Measurements from ENCODE around the gene EBLN1.

EBLN1 gene

DNA sequence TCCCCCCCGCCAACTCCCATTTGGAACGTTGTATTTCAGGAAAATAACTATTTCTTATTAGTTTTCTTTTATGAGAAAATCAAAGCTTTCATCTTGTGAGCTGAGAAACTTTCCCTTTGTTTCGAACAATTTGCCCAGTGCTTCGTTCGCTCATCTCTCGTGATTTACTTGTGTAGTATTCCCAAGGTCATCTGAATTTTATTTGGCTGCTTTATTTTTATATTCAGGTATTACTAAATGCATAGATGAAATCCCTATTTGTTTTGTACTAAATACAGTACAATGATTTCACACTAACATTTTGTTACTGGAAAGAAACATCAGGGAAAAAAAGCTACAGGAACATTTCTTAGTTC lies 12.0 kb upstream of the EBLN1 start:
- peak overlapping the region; percentile 50 for H3K4me3 ChIP-seq (replicated peaks; ENCODE audit: insufficient read depth, low read length)
- H3K27ac ChIP-seq (replicated peaks): peak overlapping the region; percentile 86; the same call in 1 of the 2 replicates
- TF ChIP-seq POLR2AphosphoS5 (IDR thresholded peaks at IDR 0.05; ENCODE audit: low read depth): no peak
- no peaks in the 10 kb centered on the region for H3K27me3 ChIP-seq (ENCODE audit: insufficient read depth, poor library complexity, severe bottlenecking)
- DNase-seq (ENCODE audit: low read depth in 1 of 2, low spot score in 1 of 2): no peak

DNA sequence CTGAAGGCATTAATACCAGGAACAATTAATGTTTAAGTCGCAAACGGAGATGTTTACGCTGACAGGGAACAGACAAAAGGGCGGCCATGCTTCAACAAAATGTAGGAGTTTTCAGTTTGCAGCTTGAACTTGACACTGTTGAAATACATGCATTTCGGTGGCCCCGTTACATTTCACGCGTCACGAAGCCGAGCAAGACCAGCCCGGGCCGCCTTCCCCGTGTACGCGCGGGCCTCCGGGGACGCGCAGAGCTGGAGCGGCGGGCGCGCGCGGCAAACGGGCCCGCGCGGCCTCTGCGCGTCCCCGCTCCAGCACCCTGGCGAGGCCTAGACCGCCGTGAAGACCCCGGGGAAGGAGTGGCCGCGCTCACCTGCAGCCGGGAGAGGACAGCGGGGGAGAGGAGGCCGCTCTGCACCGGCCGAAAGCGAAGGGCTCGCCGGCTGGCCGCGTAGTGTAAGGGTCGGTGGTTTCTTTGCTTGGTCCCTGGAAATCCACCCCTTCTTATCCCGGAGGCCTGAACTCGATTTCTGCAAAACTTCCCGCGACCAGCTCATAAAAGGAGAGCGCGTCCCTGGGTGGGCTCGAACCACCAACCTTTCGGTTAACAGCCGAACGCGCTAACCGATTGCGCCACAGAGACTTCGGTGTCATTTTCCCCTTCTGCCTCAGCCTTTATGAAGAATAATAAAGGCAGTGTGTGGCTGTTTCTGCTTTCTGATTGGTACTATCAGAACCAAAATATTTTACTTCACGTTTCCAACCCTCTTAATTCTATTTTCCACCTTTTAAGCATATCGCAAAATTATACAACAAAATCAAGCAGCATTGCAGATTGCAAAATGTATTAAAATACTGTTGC lies 11.4 kb upstream of the EBLN1 start:
- TF ChIP-seq, protein P1, sequence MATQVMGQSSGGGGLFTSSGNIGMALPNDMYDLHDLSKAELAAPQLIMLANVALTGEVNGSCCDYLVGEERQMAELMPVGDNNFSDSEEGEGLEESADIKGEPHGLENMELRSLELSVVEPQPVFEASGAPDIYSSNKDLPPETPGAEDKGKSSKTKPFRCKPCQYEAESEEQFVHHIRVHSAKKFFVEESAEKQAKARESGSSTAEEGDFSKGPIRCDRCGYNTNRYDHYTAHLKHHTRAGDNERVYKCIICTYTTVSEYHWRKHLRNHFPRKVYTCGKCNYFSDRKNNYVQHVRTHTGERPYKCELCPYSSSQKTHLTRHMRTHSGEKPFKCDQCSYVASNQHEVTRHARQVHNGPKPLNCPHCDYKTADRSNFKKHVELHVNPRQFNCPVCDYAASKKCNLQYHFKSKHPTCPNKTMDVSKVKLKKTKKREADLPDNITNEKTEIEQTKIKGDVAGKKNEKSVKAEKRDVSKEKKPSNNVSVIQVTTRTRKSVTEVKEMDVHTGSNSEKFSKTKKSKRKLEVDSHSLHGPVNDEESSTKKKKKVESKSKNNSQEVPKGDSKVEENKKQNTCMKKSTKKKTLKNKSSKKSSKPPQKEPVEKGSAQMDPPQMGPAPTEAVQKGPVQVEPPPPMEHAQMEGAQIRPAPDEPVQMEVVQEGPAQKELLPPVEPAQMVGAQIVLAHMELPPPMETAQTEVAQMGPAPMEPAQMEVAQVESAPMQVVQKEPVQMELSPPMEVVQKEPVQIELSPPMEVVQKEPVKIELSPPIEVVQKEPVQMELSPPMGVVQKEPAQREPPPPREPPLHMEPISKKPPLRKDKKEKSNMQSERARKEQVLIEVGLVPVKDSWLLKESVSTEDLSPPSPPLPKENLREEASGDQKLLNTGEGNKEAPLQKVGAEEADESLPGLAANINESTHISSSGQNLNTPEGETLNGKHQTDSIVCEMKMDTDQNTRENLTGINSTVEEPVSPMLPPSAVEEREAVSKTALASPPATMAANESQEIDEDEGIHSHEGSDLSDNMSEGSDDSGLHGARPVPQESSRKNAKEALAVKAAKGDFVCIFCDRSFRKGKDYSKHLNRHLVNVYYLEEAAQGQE (IDR thresholded peaks at IDR 0.05; ENCODE audit: insufficient replicate concordance, low read depth): no peak
- TF ChIP-seq, protein P2, sequence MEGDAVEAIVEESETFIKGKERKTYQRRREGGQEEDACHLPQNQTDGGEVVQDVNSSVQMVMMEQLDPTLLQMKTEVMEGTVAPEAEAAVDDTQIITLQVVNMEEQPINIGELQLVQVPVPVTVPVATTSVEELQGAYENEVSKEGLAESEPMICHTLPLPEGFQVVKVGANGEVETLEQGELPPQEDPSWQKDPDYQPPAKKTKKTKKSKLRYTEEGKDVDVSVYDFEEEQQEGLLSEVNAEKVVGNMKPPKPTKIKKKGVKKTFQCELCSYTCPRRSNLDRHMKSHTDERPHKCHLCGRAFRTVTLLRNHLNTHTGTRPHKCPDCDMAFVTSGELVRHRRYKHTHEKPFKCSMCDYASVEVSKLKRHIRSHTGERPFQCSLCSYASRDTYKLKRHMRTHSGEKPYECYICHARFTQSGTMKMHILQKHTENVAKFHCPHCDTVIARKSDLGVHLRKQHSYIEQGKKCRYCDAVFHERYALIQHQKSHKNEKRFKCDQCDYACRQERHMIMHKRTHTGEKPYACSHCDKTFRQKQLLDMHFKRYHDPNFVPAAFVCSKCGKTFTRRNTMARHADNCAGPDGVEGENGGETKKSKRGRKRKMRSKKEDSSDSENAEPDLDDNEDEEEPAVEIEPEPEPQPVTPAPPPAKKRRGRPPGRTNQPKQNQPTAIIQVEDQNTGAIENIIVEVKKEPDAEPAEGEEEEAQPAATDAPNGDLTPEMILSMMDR (IDR thresholded peaks at IDR 0.05; ENCODE audit: insufficient read depth, low read length): no peak
- no peak for TF ChIP-seq GABPA (IDR thresholded peaks at IDR 0.05; ENCODE audit: low read depth)
- no peak for TF ChIP-seq SPI1 (IDR thresholded peaks at IDR 0.05; ENCODE audit: borderline replicate concordance, low read depth)
- no peak for TF ChIP-seq POLR2AphosphoS5 (IDR thresholded peaks at IDR 0.05; ENCODE audit: low read depth)
- Histone ChIP-seq H3K27me3 (ENCODE audit: insufficient read depth, poor library complexity, severe bottlenecking) (no peaks in the 10 kb centered on the region), H3K4me3 (replicated peaks; ENCODE audit: insufficient read depth, low read length) (peak overlapping the region; percentile 50), H3K27ac (replicated peaks) (peak overlapping the region; percentile 86)
- peak; percentile 28 to 73 for DNase-seq (ENCODE audit: low read depth in 1 of 2, low spot score in 1 of 2)

DNA sequence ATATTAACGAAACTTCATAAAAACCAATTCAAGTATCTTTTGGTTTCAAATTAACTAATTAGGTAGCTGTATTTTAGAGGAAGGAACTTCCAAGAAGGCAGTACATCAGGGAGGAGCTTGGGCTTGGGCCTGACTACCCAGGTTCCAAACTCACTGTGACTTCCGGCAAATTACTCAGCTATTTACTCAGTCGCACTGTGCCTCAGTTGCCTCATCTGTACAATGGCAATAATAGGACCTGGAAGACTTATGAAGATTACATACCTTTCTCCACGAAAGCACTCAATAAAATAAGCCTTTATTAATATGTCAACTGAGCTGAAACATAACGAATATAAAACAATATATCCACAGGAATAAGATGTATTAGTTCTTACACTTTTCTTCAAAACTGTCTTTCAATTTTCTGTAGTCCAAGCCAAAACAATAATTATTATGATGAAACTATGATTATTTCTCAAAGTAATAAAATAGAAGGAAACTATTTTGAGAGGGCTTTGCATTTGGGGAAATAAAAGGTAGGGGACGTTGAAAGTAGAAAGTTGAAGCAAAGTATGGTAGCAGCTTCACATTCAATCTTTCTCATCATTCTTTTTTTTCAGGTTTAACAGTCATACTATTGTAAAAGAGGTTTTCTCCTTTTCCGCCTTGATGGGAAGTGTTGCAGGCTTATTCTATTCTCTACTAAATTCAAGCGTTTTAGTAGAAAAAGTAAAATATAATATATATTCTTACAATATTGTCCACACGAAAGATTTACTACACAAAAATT lies 10.5 kb upstream of the EBLN1 start:
- no peak for DNase-seq (ENCODE audit: low read depth in 1 of 2, low spot score in 1 of 2)
- Histone ChIP-seq H3K27ac (replicated peaks) (peak overlapping the region; percentile 86), H3K4me3 (replicated peaks; ENCODE audit: insufficient read depth, low read length) (peak overlapping the region; percentile 50), H3K27me3 (ENCODE audit: insufficient read depth, poor library complexity, severe bottlenecking) (no peaks in the 10 kb centered on the region)
- TF ChIP-seq, protein P1 (IDR thresholded peaks at IDR 0.05; ENCODE audit: insufficient replicate concordance, low read depth): no peak
- TF ChIP-seq SPI1 (IDR thresholded peaks at IDR 0.05; ENCODE audit: borderline replicate concordance, low read depth) (no peak), POLR2AphosphoS5 (IDR thresholded peaks at IDR 0.05; ENCODE audit: low read depth) (no peak), GABPA (IDR thresholded peaks at IDR 0.05; ENCODE audit: low read depth) (no peak)
- TF ChIP-seq, protein P2 (IDR thresholded peaks at IDR 0.05; ENCODE audit: insufficient read depth, low read length): no peak

DNA sequence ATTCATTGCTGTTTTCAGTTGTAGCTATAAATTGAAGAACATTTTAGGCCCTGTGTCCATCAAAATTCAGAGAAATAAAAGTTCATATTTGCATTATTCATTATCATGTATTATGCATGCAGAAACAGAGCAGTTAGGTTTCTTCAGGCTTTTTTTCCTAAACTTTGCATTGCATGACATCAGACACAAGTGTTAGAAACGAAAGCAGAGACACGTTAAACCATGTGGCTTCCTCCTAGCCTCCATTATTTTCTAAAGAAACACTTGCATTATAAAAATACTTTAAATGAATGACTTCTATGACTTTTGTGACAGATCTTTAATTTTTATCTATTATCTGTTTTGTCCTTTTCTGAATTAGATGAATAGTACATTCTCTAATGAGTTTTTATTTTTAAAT lies 8.8 kb upstream of the EBLN1 start:
- Histone ChIP-seq H3K27me3 (ENCODE audit: insufficient read depth, poor library complexity, severe bottlenecking) (no peaks in the 10 kb centered on the region), H3K27ac (replicated peaks) (no peak overlapping the region), H3K4me3 (replicated peaks; ENCODE audit: insufficient read depth, low read length) (no peak overlapping the region)
- TF ChIP-seq, protein P1 (IDR thresholded peaks at IDR 0.05; ENCODE audit: insufficient replicate concordance, low read depth): no peak
- TF ChIP-seq, protein P2 (IDR thresholded peaks at IDR 0.05; ENCODE audit: insufficient read depth, low read length): no peak
- no peak for TF ChIP-seq SPI1 (IDR thresholded peaks at IDR 0.05; ENCODE audit: borderline replicate concordance, low read depth)
- TF ChIP-seq POLR2AphosphoS5 (IDR thresholded peaks at IDR 0.05; ENCODE audit: low read depth): no peak
- no peak for TF ChIP-seq GABPA (IDR thresholded peaks at IDR 0.05; ENCODE audit: low read depth)
- no peak for DNase-seq (ENCODE audit: low read depth in 1 of 2, low spot score in 1 of 2)
